Liver (tissue), 9 donors: ENCODE measurements around the gene LAMTOR4. TPM values are rescaled to one million over a fixed set of nuclear protein-coding genes. Genes with fewer than 3 reads are reported as not detected.

Source experiments
- DNase-seq: peaks from one replicate; pipeline ENCODE4 v3.0.0-alpha.2; 2017; ENCODE audit warnings: low spot score
- H3K27ac ChIP-seq, 2 donors: one replicate each; pipeline ENCODE4 v1.7.0; 2013; ENCODE audit warnings: inconsistent platforms in 2 of 2, low read length in 2 of 2, control low read depth in 1 of 2, low read depth in 1 of 2, mild to moderate bottlenecking in 1 of 2
- H3K27me3 ChIP-seq, 4 donors: one replicate each; pipeline versions ENCODE4 v1.6.1 to v1.7.0; 2013; ENCODE audit warnings: low read length in 3 of 4, inconsistent platforms in 1 of 4, mild to moderate bottlenecking in 1 of 4, moderate library complexity in 1 of 4; ENCODE audit not compliant: control insufficient read depth in 4 of 4, insufficient read depth in 4 of 4
- H3K36me3 ChIP-seq, 4 donors: one replicate each; pipeline versions ENCODE4 v1.6.1 to v1.7.0; 2013; ENCODE audit warnings: low read length in 3 of 4, mild to moderate bottlenecking in 3 of 4, low read depth in 1 of 4, moderate library complexity in 1 of 4; ENCODE audit not compliant: control insufficient read depth in 4 of 4, insufficient read depth in 3 of 4
- H3K4me1 ChIP-seq, 4 donors: one replicate each; pipeline versions ENCODE4 v1.6.1 to v1.7.0; 2013; ENCODE audit warnings: low read length in 3 of 4, mild to moderate bottlenecking in 3 of 4, moderate library complexity in 1 of 4; ENCODE audit not compliant: control insufficient read depth in 4 of 4, insufficient read depth in 4 of 4
- H3K4me3 ChIP-seq, 3 donors: one replicate each; pipeline versions ENCODE4 v1.6.1 to v1.7.0; 2013; ENCODE audit warnings: low read length in 3 of 3, control low read depth in 1 of 3, low read depth in 1 of 3, mild to moderate bottlenecking in 1 of 3
- H3K9ac ChIP-seq, 2 donors: one replicate each; pipeline ENCODE4 v1.7.0; 2013; ENCODE audit warnings: low read length in 2 of 2, mild to moderate bottlenecking in 2 of 2, moderate library complexity in 2 of 2, control low read depth in 1 of 2, low read depth in 1 of 2
- H3K9me3 ChIP-seq, 4 donors: one replicate each; pipeline versions ENCODE4 v1.6.1 to v1.7.0; 2013; ENCODE audit warnings: low read length in 3 of 4; ENCODE audit not compliant: control insufficient read depth in 4 of 4
- ATF3 ChIP-seq: IDR thresholded peaks from 2 replicates; pipeline ENCODE4 v1.6.1; 2016; ENCODE audit warnings: antibody characterized with exemption
- CTCF ChIP-seq: fragments of 150-350 bp; IDR thresholded peaks from 2 replicates; pipeline ENCODE4 v1.5.1; 2017; ENCODE audit warnings: improper control_type of control experiment, low read depth, low read length; ENCODE audit not compliant: missing input control
- EGR1 ChIP-seq, 2 donors: IDR thresholded peaks; 2 replicates each; pipeline ENCODE4 v1.6.1; 2016 to 2018; ENCODE audit warnings: antibody characterized with exemption in 2 of 2, low read depth in 2 of 2
- FOXA1 ChIP-seq: IDR thresholded peaks from 2 replicates; pipeline ENCODE4 v1.6.1; 2016; ENCODE audit warnings: antibody characterized with exemption
- FOXA2 ChIP-seq: IDR thresholded peaks from 2 replicates; pipeline ENCODE4 v1.6.1; 2016; ENCODE audit warnings: antibody characterized with exemption
- GABPA ChIP-seq, 2 donors: IDR thresholded peaks in 1 of 2; conservative IDR thresholded peaks in 1 of 2; 2 replicates each; pipeline ENCODE4 v1.6.1; 2016; ENCODE audit warnings: antibody characterized with exemption in 2 of 2, mild to moderate bottlenecking in 1 of 2, moderate library complexity in 1 of 2
- HNF4A ChIP-seq, 2 donors: conservative IDR thresholded peaks; 2 replicates each; pipeline ENCODE4 v1.6.1; 2016; ENCODE audit warnings: antibody characterized with exemption in 2 of 2, mild to moderate bottlenecking in 2 of 2
- HNF4G ChIP-seq: IDR thresholded peaks from 2 replicates; pipeline ENCODE4 v1.6.1; 2016; ENCODE audit warnings: antibody characterized with exemption
- JUND ChIP-seq, 2 donors: IDR thresholded peaks; 2 replicates each; pipeline ENCODE4 v1.6.1; 2016; ENCODE audit warnings: antibody characterized with exemption in 2 of 2
- MAX ChIP-seq: IDR thresholded peaks from 2 replicates; pipeline ENCODE4 v1.6.1; 2016; ENCODE audit warnings: antibody characterized with exemption
- NR2F2 ChIP-seq: IDR thresholded peaks from 2 replicates; pipeline ENCODE4 v1.6.1; 2016; ENCODE audit warnings: antibody characterized with exemption
- RAD21 ChIP-seq, 2 donors: IDR thresholded peaks; 2 replicates each; pipeline ENCODE4 v1.6.1; 2016; ENCODE audit warnings: antibody characterized with exemption in 2 of 2, mild to moderate bottlenecking in 2 of 2
- REST ChIP-seq: IDR thresholded peaks from 2 replicates; pipeline ENCODE4 v1.6.1; 2016; ENCODE audit warnings: antibody characterized with exemption, mild to moderate bottlenecking
- RXRA ChIP-seq, 2 donors: IDR thresholded peaks; 2 replicates each; pipeline ENCODE4 v1.6.1; 2017 to 2018; ENCODE audit warnings: antibody characterized with exemption in 2 of 2, mild to moderate bottlenecking in 1 of 2
- SP1 ChIP-seq: IDR thresholded peaks from 2 replicates; pipeline ENCODE4 v1.6.1; 2018; ENCODE audit warnings: antibody characterized with exemption, mild to moderate bottlenecking
- TAF1 ChIP-seq: conservative IDR thresholded peaks from 2 replicates; pipeline ENCODE4 v1.6.1; 2016; ENCODE audit warnings: antibody characterized with exemption, mild to moderate bottlenecking
- YY1 ChIP-seq: IDR thresholded peaks from 2 replicates; pipeline ENCODE4 v1.6.1; 2016; ENCODE audit warnings: antibody characterized with exemption, mild to moderate bottlenecking
- ZBTB33 ChIP-seq: IDR thresholded peaks from 2 replicates; pipeline ENCODE4 v1.6.1; 2016; ENCODE audit warnings: antibody characterized with exemption
- WGBS: extraction: QIAGEN DNeasy Blood & Tissue Kit; methylation state at CpG from one replicate; pipeline ENCODE4 v1.1.7; 2013; 5-methylcytosine and 5-hydroxymethylcytosine counted together
- polyA plus RNA-seq, 2 donors: library from polyadenylated mRNA; stranded (reverse) in 1 of 2; unstranded in 1 of 2; fragments of 200-250 nt in 1 of 2; fragments of >200 nt in 1 of 2; fragmentation: Nextera tagmentation in 1 of 2; extraction: Ambion mirVana in 1 of 2; gene quantifications; one replicate each; pipeline versions ENCODE4 v1.2.1 to v1.2.3, GENCODE V29; 2013 to 2015
- total RNA-seq, 2 donors: library from RNA; depleted of rRNA; stranded (reverse); fragments of >200 nt; gene quantifications; one replicate each; pipeline ENCODE4 v1.2.3, GENCODE V29; 2014
- donor health status: healthy.
- donor health status: healthy.
- donor health status: healthy.
- donor health status: healthy.
- donor health status: healthy.

Gene LAMTOR4
- total and polyA plus RNA-seq, 4 donors, result 28.4 to 112 (median 57.7) TPM

GRCh38 chr7:100100420-100101015 is 48.2 kb upstream of the LAMTOR4 start:
- H3K27me3 ChIP-seq, result no peaks in the 10 kb centered on the region
- peak overlapping the region; percentile 81 to 87 (median 82) for H3K4me3 ChIP-seq
- under 1% methylated on average over 61 of the region's 61 CpGs for WGBS
- peaks cover 16 to 42% (median 33%) of the 10 kb centered on the region in 4 donors for H3K36me3 ChIP-seq
- H3K9ac ChIP-seq, result peak overlapping the region; percentile 64 to 89
- no peaks in the 10 kb centered on the region for H3K9me3 ChIP-seq
- peak overlapping the region; percentile 90 to 94 for H3K27ac ChIP-seq
- TF ChIP-seq JUND (IDR thresholded peaks at IDR 0.05) (no peak), CTCF (no peak), GABPA (IDR thresholded peaks at IDR 0.05 in 1 of 2, conservative IDR thresholded peaks at IDR 0.05 in 1 of 2) (peak; percentile 79 to 94), RXRA (IDR thresholded peaks at IDR 0.05) (peak; percentile 13 to 30), NR2F2 (peak; percentile 46), HNF4A (conservative IDR thresholded peaks at IDR 0.05) (no peak), ATF3 (no peak), FOXA1 (peak; percentile 26), YY1 (peak; percentile 88), ZBTB33 (no peak), MAX (peak; percentile 95), EGR1 (IDR thresholded peaks at IDR 0.05; ENCODE audit: low read depth in 2 of 2) (peak; percentile 44 to 64), RAD21 (IDR thresholded peaks at IDR 0.05) (peak in 1 of 2 donors; percentile 39), TAF1 (peak; percentile 39), HNF4G (no peak), REST (no peak), FOXA2 (peak; percentile 47), SP1 (peak; percentile 67)
- peaks cover 0 to 20% (median 14%) of the 10 kb centered on the region in 4 donors for H3K4me1 ChIP-seq
- DNase-seq, result peak; percentile 88
